ENCODE data around the gene TBC1D22A.
"Not testable (repeated sequence)": the region's sequence is repeated elsewhere in the genome, so short reads cannot be mapped to it uniquely, and the experiment has no call there.

The TBC1D22A gene

DNA sequence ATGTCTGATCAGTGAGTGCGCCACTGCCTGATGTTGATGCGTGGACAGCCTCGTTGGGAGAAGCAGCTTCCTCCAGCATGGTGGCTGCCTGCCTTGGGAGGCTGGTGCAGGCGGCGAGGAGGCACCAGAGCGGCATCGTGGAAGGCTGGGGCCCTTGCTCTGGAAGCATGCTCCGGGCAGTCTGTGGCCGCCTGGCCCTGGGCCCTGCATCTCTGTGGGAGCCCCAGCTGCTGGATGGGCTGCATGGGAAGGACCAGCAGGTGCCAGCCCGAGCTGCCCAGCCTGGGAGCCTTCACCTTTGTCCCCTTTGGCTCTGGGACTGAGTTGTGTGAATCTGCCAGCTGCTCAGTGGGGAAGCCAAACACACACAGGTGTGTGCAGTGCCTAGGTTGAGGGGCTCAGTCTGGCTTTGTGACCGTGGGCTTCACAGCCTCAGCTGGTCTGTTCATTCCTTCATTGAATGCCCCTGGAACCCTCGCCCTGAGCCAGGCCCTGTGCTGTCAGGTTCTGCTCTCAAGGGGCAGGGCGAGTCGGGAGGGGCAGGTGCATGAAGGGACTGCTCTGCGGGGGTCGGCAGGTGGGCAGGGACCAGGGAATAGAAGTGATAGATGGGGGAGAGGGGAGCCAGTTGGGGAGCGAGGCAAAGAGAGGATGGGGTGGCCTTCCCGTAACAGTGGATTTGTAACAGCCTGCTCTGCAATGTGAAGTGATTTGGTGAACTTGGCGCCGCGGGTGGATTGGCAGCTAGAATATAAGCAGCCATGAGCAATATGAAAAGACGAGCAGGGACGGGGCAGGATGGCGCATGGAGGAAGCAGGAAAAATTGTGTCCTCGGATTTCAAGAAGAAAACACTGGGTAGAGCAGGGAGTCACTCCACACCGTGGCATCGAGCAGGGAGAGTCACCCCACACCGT lies 354.2 kb downstream of the TBC1D22A start:
- DNase-seq, result no peak

DNA sequence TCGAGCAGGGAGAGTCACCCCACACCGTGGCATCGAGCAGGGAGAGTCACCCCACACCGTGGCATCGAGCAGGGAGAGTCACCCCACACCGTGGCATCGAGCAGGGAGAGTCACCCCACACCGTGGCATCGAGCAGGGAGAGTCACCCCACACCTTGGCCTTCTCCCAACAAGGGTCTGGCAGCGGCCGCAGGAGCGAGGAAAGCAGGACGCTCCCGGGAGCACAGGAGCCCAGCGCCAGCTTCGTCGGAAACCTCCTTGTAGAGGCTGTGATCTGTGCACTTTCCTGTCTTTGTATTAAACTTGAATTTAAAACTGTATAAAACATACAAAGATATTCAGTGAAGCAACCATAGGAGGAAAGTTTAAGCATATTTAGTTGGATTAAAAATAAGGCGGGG lies 355.0 kb downstream of the TBC1D22A start:
- not testable (repeated sequence) for DNase-seq

DNA sequence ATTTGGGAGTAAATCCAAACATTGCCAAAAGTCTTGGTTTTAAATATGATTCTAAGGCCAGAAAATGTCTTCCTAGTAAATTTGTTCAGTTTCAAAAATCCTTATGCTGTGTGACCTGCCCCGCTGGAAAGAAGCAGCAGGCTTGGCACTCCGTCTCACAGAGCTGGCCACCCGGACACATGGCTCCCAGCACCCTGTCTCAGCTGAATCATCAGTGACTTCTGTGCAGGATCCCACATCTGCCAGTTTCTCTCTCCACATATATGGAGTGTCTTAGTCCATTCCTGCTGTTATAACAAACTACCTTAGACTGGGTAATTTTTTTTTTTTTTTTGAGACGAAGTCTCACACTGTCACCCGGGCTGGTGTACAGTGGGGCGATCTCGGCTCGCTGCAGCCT lies 356.7 kb downstream of the TBC1D22A start:
- DNase-seq, result no peak

DNA sequence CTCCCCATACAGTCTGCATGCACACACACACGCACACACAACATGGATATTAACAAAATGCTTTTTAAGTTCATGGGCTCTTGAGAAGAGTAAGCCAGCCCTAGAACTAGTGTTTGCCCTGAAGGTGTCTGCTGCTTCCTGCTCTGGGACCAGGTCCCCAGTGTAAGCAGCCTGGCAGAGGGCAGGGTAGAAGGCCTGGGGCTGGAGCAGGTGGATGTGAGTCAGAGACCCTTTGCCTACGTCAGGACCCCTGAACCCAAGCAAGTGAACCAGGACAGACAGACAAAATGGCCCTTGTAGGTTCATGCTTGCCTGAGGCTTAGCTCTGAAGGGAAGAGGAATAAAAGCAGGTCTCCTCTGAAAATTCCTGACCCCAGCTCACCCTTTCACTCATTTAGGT lies 357.9 kb downstream of the TBC1D22A start:
- no peak for DNase-seq

DNA sequence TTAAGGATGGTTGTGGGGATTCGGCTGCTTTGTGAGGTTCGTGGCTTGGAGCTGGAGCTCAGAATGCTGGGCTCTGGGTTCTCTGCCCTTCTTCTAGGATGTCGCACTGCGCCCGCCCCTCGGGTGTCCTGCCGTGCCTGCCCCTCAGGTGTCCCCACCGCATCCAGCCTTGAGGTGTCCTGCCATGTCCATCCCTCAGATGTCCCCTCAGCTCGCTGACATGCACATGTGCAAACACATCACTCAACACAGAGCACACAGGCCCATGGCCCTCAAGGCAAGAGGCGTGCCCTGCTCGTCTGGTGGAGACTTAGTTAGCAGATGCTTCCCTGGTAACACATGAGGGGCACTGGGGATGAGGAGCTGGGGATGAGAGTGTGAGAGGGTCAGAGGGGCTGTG lies 359.3 kb downstream of the TBC1D22A start:
- no peak for DNase-seq

DNA sequence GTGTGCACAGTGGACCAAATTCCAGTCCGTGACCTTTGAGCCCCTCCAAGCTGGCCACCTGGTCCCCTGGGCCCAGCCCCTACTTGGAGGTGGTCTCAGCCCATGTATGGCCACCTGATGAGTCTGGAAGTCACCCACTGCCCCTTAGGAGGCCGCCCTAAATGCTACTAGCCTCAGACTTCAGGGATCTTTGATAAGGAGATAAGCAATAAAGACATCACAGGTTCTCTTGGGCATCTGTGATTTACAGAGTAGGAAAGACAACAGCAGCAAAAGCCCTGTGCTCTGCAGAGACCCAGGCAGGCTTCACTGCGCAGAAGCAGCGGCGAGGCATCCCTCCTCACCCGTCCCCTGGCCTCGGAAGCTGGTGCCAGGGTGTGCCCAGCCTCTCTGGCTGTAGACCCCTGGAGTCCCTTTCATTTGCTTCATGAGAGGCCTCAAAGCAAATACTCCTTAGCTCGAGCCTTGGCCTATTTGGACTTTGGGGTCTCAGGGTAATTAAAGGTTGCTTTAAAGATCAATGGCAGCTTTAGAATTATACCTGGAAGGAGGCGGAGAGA lies 360.1 kb downstream of the TBC1D22A start:
- DNase-seq, result no peak

DNA sequence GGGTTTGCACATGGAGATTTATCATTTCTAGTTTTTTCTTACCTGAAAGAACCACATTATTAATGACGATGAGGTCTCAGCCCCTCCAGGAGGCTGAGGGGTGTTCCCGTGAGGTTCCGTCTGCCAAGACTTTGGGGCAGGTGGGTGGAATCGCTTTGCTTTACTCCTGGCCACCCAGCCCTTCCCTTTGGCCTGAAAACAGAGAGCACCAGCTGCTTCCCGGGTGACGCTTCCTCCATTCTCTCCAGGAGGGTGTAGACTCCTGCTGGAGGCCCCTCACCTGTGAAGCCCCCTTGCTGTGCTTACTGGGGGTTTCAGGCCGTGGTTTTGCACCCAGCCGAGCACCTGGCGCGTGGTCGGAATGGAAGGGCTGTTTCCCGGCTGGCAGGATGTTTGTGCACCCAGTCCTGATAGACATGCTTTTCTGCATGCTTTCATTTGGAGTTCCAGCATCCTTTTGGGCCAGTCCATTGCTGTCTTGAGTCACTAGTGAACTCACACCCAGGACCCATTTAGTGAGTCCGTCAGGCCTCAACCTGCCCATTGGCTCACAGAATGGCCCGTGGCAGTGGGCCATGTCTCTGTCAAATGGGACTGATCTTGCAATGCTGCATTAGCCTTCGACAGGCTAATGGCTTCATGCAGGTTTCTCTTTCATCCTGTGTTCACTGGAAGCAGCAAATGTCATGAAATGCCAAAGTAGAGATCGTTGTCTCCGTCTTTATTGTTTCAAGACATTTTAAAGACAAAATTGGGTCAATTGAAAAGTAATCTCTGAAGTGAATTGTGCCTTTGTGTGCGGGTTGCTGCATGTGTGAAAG lies 360.8 kb downstream of the TBC1D22A start:
- DNase-seq, result no peak

DNA sequence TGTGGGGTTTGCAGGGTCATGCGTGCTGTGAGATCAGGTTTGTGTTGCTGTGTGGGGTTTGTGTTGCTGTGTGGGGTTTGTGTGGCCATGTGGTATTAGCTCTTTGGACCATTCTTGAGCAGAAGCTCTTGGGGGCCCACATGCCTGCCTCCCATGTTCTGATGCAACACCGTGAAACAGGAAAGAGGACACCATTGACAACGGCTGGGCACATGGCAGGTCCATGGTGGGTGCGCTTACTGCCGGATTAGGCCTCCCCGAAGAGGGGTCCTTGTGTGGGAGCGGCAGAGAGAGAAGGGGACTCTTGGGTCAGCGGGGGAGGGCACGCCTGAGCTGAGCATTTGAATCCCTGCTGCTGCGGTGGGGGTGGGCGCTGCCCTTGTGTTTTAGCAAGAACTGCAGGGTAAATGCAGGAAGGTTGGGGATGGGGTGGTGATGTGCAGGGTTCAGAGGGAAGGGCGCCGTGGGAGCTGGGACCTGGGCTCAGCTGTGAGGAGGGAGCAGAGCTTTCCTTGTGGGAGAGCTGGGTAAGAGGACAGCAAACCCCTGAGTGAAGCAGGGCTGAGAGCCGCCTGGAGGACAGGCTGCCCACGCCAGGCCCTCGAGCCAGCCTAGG lies 361.5 kb downstream of the TBC1D22A start:
- no peak for DNase-seq

DNA sequence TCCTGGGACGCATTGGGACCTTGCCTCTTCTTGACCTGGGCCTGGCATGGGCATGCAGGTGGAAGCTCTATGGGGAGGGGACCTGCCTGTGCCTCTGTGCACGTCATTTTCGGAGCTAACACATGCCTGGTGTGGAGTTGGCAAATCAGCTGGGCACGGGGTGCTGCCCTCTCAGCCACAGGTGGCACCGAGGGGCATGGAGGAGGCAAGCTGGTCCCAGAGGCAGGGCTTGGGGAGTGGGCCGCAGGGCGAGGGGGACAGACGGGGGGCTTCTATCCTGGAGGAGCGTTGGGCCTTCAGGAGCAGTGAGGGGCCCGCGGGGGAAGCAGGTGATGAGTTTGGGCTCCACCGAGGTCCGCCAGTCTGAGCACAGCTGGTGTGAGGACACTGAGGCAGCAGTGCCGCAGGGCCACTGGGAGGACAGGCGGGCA lies 362.0 kb downstream of the TBC1D22A start:
- DNase-seq, result no peak

DNA sequence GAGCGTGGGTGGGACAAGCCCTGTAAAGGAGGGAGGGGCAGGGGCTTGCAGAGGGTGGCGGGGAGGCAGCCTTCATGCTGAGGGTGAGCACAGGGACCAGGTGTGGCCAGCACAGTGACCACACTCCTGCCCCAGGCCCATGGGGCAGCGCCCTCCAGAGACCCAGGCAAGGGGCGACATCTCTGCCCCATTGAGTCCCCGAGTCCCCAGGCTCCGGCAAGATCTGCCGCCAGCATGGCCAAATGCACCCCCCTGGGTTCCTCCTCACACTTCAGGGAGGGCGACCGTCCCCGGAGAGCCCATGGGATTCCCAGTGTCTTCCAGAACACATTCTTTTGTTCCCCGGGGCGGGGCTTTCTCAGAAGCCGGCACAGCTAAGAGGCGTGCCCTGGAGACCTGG lies 362.5 kb downstream of the TBC1D22A start:
- no peak for DNase-seq

DNA sequence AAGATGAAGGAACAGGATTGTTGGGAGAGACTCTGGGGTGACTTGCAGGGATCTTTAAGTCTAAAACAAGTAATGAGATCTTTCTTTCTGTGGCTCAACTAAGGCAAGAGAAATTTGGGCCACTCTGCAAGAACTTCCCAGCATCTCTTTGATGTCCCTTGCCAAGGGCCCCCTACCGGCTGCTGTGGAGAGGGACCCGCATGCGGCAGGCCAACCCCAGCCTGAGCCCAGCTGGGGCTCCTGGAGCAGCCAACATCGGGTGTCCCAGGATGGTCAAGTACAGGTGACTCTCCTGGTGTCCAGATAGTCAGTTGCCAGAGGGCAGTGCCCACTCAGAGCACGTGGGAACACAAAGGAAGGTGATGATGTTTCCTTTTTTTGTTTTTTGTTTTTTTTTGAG lies 363.2 kb downstream of the TBC1D22A start:
- DNase-seq, result no peak

DNA sequence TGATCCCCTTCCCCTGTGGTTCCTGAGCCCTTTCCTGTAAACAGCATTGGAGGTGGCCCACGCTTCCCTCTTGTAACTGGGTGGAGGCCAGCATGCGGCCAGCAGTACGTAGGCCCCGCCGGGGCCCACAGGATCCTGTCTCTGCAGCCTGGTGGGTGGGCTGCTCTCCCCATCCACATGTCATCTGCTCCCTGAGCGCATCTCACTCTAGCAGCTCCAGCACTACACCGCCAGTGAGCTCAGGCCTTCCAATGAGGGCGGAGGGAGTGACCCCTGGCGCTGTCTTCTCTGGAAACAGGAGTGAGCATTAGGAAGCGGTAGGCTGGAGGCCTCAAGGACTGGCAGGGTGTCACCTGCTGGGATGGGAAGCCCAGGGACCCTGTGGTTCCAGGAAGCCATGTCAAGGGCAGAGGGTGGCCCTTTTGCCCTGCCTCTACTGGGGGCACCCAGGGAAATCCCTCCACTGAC lies 363.9 kb downstream of the TBC1D22A start:
- DNase-seq, result no peak

DNA sequence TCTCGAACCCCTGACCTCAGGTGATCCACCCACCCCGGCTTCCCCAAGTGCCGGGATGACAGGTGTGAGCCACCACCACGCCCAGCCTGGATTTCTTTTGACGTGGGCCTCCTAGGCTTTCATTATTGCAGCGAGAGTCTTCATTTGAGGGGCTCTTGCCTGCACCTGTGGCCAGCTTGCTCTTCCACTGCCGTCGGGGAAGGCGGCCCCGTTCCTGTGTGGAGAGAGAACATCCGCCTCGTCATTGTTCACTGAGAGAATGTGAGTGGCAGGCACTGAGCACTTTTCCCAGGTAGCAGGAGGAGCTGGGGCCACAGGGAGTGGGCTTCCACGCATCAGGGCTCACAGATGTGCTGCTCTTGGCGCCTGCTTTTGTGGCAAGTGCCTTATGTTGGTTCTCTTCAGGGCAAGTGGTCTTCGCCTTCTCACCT lies 365.0 kb downstream of the TBC1D22A start:
- DNase-seq, result no peak

DNA sequence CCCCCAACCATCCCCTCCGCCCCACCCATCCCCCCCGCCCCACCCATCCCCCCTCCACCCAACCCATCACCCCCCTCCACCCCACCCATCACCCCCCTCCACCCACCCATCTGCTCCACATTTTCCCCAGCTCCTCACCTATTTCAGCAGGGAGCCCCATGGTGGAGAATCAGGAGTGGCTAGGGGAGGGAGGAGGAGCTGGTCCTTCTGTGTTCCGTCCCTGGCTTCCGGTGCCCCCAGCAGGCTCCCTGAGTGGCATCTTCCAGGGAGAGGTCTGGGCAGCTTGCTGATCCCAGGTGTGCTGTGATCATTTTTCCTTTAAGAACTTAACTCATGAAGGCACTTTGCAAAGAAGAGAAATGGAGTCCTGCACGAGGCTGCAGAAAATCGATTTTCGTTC lies 365.8 kb downstream of the TBC1D22A start:
- no peak for DNase-seq

DNA sequence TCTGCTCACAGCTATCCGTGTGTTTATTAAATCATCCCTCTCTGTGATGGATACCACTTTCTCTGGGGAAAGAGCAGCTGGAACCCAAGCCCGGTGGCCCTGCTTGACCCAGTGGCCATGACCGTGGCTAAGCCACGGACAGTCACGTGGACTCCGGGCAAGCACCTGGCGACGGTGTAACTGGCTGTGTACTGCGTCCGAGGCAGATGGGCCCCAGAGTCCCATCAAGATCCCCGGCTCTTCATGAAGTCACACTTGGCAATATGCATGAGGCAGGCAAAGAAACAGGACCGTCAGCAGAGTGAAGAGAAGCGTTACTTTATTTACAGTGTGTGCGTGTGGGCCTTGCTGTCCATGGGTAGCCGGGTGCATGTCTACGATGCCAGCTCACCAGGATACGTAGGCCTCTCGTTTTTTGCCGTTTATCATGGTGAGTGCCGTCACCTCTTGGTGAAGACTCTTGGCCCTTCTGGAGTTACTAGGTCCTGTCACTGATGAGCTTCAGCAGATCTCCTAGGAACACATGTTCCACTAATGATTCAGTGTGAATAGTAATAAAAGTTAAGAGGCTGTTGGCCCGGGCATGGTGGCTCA lies 366.3 kb downstream of the TBC1D22A start:
- no peak for DNase-seq

DNA sequence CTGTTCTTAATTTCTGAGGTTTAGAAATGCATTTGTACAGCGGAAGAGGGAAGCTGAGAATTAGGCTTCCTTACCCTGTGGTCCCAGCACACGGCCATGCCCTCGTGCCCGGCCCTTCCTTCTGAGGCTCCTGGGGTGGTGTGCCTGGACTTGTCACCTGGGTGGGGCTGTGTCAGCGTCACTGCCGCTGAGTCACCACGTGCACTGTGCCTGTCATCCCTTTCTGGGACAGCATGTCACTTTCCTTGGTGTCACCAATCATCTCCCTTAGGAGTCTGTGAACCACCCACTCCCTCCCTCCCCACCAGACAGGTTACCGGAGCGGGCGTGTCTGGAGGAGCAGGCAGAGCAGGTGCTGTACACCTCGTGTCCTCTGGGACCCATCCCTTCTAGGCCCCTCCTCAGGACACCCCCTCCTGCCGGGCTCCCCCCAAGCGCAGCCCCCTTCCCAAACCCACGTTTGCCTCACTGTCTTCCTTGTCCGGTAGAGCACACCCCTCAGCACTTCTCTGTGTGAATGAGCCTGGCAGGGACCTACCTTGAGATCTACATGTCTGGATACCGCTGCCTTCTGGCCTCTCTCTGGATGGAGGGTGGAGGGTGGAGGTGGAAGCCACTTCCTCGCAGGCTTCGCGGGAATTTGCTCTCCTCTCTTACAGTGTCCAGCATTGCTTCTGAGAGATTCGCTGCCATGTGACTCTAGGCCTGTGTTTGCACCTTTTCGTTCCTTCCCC lies 367.6 kb downstream of the TBC1D22A start:
- DNase-seq, result no peak

DNA sequence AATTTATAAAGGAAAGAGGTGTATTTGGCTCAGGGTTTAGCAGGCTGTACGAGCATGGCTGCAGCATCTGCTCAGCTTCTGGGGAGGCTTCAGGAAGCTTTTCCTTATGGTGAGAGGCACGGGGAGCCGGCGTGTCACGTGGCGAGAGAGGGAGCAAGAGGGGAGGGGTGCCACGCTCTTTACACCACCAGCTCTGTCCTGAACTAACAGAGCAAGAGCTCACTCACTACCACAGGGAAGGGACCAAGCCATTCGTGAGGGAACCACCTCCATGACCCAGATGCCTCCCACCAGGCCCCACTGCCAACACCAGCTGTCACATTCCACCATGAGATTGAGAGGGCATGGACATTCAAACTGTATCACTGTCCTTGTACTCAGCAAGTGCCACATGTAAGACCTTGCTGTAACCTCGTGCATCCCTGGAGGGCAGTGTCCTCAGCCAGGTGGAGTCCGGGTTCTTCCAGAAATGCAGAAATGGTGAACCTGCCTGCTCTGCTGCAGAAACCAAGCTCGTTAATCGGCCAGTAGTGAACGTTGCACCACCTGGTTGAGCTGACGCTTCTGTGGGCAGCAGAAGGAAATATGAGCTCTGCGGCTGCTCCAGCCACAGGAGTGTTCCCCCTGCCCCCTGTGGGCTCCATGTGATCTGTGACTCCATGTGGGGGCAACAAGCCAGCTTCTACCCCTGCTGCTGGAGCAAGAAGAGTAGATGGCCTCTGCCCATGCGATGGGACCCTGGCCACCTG lies 368.6 kb downstream of the TBC1D22A start:
- DNase-seq, result no peak

DNA sequence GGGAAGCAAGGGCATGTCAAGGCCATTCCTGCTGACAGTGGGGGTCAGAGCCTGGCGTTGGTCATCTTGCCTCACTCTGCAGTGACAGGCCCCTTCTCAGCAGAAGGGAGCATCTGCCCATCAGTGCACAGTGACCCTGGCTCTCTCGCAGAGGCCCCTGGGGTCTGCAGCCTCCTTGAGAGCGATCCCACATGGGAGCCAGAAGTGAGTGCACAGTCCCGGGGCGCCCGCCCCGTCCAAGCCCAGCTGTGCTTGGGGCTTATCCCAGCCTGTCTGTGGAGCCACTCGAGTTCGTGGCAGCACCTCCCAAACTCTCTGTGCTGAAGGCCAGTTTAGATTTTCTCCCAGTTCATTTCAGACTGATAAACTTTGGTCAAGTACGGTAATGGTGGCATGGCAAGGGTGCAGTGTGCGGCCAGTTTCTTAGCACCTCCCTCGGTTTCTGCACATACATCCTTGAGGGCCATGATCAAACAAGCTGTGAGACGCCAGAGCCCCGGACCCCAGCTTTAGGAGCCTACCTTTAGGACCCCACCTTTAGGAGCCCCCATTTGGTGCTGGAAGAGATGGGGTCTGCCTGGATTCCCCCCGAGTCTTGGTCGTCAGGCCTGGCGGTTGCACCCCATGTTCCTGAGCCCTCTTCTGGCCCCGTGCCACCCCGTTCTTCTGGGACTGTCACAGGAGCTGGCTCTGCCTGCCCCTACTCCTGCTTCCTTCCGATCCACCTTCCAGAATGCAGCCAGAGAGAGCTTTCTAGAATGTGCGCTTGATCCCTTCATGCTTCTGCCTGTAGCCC lies 369.4 kb downstream of the TBC1D22A start:
- no peak for DNase-seq

DNA sequence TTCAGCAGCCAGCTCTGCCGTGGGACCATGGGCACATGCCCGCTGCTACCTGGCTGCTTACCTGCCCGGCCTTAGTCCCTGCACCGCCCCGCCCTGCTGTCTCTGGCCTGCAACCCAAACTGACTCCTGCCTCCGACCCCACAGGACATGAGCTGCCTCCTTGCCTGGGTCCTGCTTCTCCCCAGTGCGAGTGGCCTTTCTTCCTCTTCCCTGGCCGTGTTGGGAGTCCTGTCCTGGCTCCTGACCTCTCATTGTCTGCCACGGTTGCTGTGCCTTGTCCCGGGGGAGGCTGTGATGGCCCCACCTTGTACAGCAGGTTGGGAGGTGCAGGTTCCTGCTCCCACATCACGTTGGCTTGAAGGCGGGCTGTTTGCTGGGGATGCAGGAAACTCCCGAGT lies 370.0 kb downstream of the TBC1D22A start:
- DNase-seq, result no peak
